ENCODE data around the gene MDP1.

- no peak for TF ChIP-seq SUZ12 (IDR thresholded peaks at IDR 0.05; ENCODE audit: extremely low read depth, insufficient read depth, insufficient read length)
- no peak for TF ChIP-seq ZNF274 (IDR thresholded peaks at IDR 0.05; ENCODE audit: low read depth, low read length)
These were observed 17.6 kb upstream of the MDP1 start for GRCh38 chr14:24233538-24233866.

Measured in NT2/D1 (cell line).